ENCODE results near the gene PRKCE.

PRKCE gene

GRCh38 chr2:45925636-45926366 is 274.3 kb downstream of the PRKCE start:
- DNase-seq (ENCODE audit: low read depth in 2 of 2, low spot score in 1 of 2) = no peak

- no peak for DNase-seq (ENCODE audit: low read depth in 2 of 2, low spot score in 1 of 2)
Measured at GRCh38 chr2:45928946-45929345, 277.5 kb downstream of the PRKCE start.

- DNase-seq (ENCODE audit: low read depth in 2 of 2, low spot score in 1 of 2) = no peak
Measured at GRCh38 chr2:45929674-45930395, 278.4 kb downstream of the PRKCE start.

- DNase-seq (ENCODE audit: low read depth in 2 of 2, low spot score in 1 of 2) = no peak
Measured at GRCh38 chr2:45930396-45930792, 278.9 kb downstream of the PRKCE start.

GRCh38 chr2:45932278-45932975 is 281.0 kb downstream of the PRKCE start:
- DNase-seq (ENCODE audit: low read depth in 2 of 2, low spot score in 1 of 2) = no peak

- DNase-seq (ENCODE audit: low read depth in 2 of 2, low spot score in 1 of 2) = no peak
Measured at GRCh38 chr2:45935791-45936622, 284.5 kb downstream of the PRKCE start.

GRCh38 chr2:45936623-45936979 is 285.1 kb downstream of the PRKCE start:
- DNase-seq (ENCODE audit: low read depth in 2 of 2, low spot score in 1 of 2) = no peak

GRCh38 chr2:45937990-45938389 is 286.5 kb downstream of the PRKCE start:
- no peak for DNase-seq (ENCODE audit: low read depth in 2 of 2, low spot score in 1 of 2)

GRCh38 chr2:45938649-45939511 is 287.4 kb downstream of the PRKCE start:
- no peak for DNase-seq (ENCODE audit: low read depth in 2 of 2, low spot score in 1 of 2)

- no peak for DNase-seq (ENCODE audit: low read depth in 2 of 2, low spot score in 1 of 2)
Measured at GRCh38 chr2:45941531-45942236, 290.2 kb downstream of the PRKCE start.

- DNase-seq (ENCODE audit: low read depth in 2 of 2, low spot score in 1 of 2) = no peak
Measured at GRCh38 chr2:45942237-45942738, 290.8 kb downstream of the PRKCE start.

- no peak for DNase-seq (ENCODE audit: low read depth in 2 of 2, low spot score in 1 of 2)
Measured at GRCh38 chr2:45943219-45944044, 292.0 kb downstream of the PRKCE start.

GRCh38 chr2:45944074-45944473 is 292.6 kb downstream of the PRKCE start:
- DNase-seq (ENCODE audit: low read depth in 2 of 2, low spot score in 1 of 2) = no peak

- DNase-seq (ENCODE audit: low read depth in 2 of 2, low spot score in 1 of 2) = no peak
Measured at GRCh38 chr2:45945302-45945717, 293.8 kb downstream of the PRKCE start.

GRCh38 chr2:45946023-45946422 is 294.5 kb downstream of the PRKCE start:
- no peak for DNase-seq (ENCODE audit: low read depth in 2 of 2, low spot score in 1 of 2)

GRCh38 chr2:45950606-45951005 is 299.1 kb downstream of the PRKCE start:
- DNase-seq (ENCODE audit: low read depth in 2 of 2, low spot score in 1 of 2) = no peak

GRCh38 chr2:45951025-45951727 is 299.7 kb downstream of the PRKCE start:
- DNase-seq (ENCODE audit: low read depth in 2 of 2, low spot score in 1 of 2) = no peak

GRCh38 chr2:45952591-45952990 is 301.1 kb downstream of the PRKCE start:
- no peak for DNase-seq (ENCODE audit: low read depth in 2 of 2, low spot score in 1 of 2)
